Endothelial cell (in vitro differentiated cells): ENCODE measurements around the gene PRKAG2. TPM values are rescaled to one million over a fixed set of nuclear protein-coding genes. Genes with fewer than 3 reads are reported as not detected.

Experiments
- DNase-seq: peaks from one replicate; pipeline ENCODE4 v3.0.0; 2021; ENCODE audit warnings: low spot score
- H3K27ac Mint-ChIP-seq: one replicate; pipeline ENCODE4 v1.8.0; 2021; ENCODE audit warnings: mixed read lengths, inconsistent platforms; ENCODE audit not compliant: unreplicated experiment
- H3K27me3 Mint-ChIP-seq: one replicate; pipeline ENCODE4 v1.8.0; 2021; ENCODE audit warnings: mild to moderate bottlenecking, moderate library complexity, mixed read lengths, inconsistent platforms; ENCODE audit not compliant: unreplicated experiment
- H3K36me3 Mint-ChIP-seq: one replicate; pipeline ENCODE4 v1.8.0; 2021; ENCODE audit warnings: mild to moderate bottlenecking, low read depth, mixed read lengths, inconsistent platforms; ENCODE audit not compliant: unreplicated experiment
- H3K4me1 Mint-ChIP-seq: one replicate; pipeline ENCODE4 v1.8.0; 2021; ENCODE audit warnings: mild to moderate bottlenecking, mixed read lengths, inconsistent platforms; ENCODE audit not compliant: unreplicated experiment
- H3K4me3 Mint-ChIP-seq: one replicate; pipeline ENCODE4 v1.8.0; 2021; ENCODE audit warnings: mild to moderate bottlenecking, mixed read lengths, inconsistent platforms; ENCODE audit not compliant: unreplicated experiment
- H3K9me3 Mint-ChIP-seq: one replicate; pipeline ENCODE4 v1.8.0; 2021; ENCODE audit warnings: mixed read lengths, inconsistent platforms; ENCODE audit not compliant: unreplicated experiment
- total RNA-seq: library from RNA; stranded (reverse); fragmentation: NEBNext Ultra II Directional; extraction: Animal tissue kit (Norgen Biotek cat#: 25700); gene quantifications from one replicate; pipeline ENCODE4 v1.2.1, GENCODE V29; 2021; ENCODE audit not compliant: unreplicated experiment
- TF ChIP-seq, protein P1 (sequence below): fragments of 200-600 bp; sonication (generic); IDR thresholded peaks from one replicate; pipeline ENCODE4 v1.5.0; 2021; ENCODE audit warnings: antibody characterized with exemption; ENCODE audit not compliant: unreplicated experiment

Gene PRKAG2
- total RNA-seq, 1 donor from 2014 or later: 16.0 TPM

DNA sequence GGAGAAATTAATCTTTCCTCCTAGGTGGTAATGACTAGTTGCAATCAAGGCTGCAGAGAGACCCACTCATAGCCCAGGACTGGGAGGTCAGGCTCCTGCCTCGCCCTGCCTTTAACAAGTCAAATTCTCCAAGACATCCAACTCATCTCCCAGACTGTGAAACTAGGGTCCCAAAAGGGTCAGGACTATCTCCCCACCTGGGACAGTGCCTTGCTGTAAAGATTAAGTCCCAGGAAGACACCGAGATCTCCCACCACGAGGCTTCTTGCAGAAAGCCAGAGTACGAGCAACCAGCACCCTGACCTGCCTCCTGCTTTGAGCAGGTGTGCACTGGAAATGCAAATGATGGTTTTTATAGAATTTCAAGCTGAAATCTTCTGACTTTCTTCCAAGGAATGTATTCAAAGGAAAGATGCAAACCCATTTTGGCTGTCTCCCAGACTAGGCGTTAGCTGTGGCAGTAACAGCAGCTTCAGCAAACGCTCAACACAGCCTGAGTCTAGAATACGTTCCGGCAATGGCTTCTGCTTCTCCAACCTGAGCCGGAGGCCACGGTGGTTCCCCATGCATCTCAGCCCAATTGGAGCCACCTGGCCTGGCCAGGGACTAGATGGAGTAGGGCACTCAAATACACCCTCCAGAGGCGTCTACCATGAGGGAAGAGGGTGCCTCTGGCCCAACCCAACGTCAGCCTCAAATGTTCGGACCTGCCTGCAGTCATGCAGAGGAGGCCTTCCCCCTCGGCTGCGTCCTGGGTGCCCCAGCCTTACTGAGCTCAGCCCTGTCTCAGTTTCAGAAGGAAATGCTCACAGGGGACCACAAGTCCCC, 170.4 kb downstream of the PRKAG2 start:
- Mint-ChIP-seq H3K27ac (no peak overlapping the region), H3K4me1 (peaks cover 7% of the 10 kb centered on the region), H3K4me3 (no peak overlapping the region), H3K9me3 (no peaks in the 10 kb centered on the region), H3K27me3 (peaks cover 10% of the 10 kb centered on the region), H3K36me3 (no peaks in the 10 kb centered on the region)
- DNase-seq: no peak
- TF ChIP-seq, protein P1, sequence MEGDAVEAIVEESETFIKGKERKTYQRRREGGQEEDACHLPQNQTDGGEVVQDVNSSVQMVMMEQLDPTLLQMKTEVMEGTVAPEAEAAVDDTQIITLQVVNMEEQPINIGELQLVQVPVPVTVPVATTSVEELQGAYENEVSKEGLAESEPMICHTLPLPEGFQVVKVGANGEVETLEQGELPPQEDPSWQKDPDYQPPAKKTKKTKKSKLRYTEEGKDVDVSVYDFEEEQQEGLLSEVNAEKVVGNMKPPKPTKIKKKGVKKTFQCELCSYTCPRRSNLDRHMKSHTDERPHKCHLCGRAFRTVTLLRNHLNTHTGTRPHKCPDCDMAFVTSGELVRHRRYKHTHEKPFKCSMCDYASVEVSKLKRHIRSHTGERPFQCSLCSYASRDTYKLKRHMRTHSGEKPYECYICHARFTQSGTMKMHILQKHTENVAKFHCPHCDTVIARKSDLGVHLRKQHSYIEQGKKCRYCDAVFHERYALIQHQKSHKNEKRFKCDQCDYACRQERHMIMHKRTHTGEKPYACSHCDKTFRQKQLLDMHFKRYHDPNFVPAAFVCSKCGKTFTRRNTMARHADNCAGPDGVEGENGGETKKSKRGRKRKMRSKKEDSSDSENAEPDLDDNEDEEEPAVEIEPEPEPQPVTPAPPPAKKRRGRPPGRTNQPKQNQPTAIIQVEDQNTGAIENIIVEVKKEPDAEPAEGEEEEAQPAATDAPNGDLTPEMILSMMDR: no peak

DNA sequence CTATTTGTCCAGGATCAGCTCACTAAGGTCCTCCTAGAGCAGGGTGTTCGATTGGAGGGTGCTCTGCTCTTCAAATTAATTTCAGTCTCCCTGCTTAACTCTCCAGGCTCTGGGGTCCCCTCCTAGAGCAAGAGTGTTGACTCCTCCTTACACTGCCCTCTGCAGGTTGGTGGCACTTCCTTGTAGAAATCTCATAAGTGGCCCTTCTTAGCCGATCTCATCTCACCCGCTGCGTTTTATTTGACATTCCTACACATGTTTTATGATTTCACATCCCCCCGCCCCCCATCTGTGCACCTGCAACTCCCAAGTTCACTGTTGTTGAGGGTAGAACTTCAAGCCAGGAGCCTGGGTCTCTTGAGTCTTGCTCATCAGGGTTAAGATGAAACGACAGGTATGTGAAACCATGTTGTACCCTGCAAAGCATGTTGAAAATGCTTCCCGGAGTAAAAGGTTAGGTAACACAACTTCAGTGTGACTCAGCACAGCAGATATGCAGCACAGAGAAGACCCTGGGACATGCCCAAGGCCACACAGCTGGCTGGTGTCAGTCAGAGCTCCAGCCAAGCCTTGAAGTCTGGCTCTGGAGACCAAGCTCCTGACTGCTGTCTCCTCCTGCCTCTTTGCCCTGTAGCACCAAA, 171.2 kb downstream of the PRKAG2 start:
- no peak overlapping the region for H3K27ac Mint-ChIP-seq
- H3K36me3 Mint-ChIP-seq: no peaks in the 10 kb centered on the region
- DNase-seq: peak; percentile 52
- TF ChIP-seq, protein P1: peak; percentile 35
- H3K4me1 Mint-ChIP-seq: peaks cover 7% of the 10 kb centered on the region
- H3K9me3 Mint-ChIP-seq: no peaks in the 10 kb centered on the region
- H3K27me3 Mint-ChIP-seq: peaks cover 10% of the 10 kb centered on the region
- no peak overlapping the region for H3K4me3 Mint-ChIP-seq

DNA sequence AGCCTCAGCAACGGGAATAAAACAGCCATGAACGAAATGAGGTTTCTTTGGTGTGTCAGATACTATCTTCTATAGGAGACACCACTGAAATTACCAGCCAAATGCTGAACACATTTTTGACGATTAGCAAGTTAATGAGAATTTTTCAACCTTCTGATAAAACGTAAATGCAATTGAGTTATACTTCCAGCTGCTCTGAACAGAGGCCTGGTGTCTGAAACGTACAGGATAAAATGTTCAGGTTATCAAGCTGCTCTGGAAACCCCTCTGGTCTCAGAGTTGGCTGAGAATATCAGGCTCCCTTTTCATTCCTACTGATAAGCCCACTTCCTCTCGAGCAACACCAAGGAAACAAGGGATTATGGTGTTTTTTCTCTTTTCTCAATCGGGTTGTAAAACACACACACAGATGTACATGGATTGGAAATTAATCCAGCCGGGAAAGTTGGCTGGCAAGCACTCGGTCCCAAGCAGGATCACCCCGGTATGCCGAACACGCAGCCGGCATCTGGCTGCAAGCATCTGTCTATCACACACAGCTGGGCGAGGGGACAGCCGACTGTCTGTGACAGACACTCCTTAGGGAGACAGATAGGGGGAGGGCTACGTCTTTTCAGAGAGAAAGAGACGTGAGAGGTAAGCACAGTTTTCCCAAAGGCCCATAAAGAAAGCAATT, 171.8 kb downstream of the PRKAG2 start:
- Mint-ChIP-seq H3K36me3 (no peaks in the 10 kb centered on the region), H3K27me3 (peaks cover 7% of the 10 kb centered on the region), H3K4me3 (no peak overlapping the region), H3K9me3 (no peaks in the 10 kb centered on the region), H3K27ac (no peak overlapping the region), H3K4me1 (peaks cover 7% of the 10 kb centered on the region)
- DNase-seq: no peak
- TF ChIP-seq, protein P1: no peak

DNA sequence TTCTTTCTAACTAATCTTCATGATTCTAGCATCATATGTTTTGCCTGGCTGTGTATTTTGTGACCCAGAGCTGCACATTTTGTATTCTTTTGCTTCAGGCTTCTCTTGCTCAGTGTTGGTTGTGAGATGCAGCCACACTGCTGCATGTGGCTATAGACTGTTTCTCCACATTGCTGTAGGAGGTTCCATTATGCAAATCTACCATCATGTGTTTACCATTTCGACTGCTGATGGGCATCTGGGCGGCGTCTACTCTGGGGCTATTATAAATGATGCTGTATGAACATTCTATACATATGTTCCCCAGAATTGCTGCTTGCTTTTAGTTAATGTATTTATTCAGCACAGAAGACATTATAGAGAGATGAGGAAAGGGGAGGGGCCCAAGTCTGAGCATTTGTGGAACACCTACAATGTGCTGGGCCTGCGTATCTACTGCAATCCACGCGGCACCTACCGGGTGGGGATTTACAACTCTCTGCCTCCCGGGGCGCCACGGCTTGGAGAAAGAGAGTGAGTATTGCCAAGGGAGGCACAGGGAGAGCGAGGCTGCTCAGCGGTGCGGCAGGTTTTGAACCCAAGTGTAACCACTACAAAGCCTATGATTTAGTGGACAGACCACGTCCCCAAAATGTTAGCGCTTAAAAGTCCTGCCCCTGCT, 172.5 kb downstream of the PRKAG2 start:
- no peak overlapping the region for H3K27ac Mint-ChIP-seq
- TF ChIP-seq, protein P1: no peak
- H3K27me3 Mint-ChIP-seq: peaks cover 7% of the 10 kb centered on the region
- H3K4me1 Mint-ChIP-seq: peaks cover 13% of the 10 kb centered on the region
- no peak overlapping the region for H3K4me3 Mint-ChIP-seq
- H3K36me3 Mint-ChIP-seq: no peaks in the 10 kb centered on the region
- DNase-seq: no peak
- H3K9me3 Mint-ChIP-seq: no peaks in the 10 kb centered on the region
